ENCODE results near the gene BACE2.

GRCh38 chr21:41236352-41236973, 68.5 kb downstream of the BACE2 start:
- no peak for TF ChIP-seq ZSCAN29 (CRISPR knock-in tag; conservative IDR thresholded peaks at IDR 0.05)
- no peak for TF ChIP-seq SMARCC2 (IDR thresholded peaks at IDR 0.05)
- TF ChIP-seq ZNF567 (CRISPR knock-in tag; IDR thresholded peaks at IDR 0.05; ENCODE audit: borderline replicate concordance) = no peak
- TF ChIP-seq NFYB (CRISPR knock-in tag; IDR thresholded peaks at IDR 0.05) = no peak
